Bone marrow (tissue), 2 donors: ENCODE measurements around the gene ACTL10.
"Not testable (repeated sequence)": the region's sequence is repeated elsewhere in the genome, so short reads cannot be mapped to it uniquely, and the experiment has no call there.

Experiments
- DNase-seq, 2 donors: peaks; one replicate each; lab custom pipeline; 2025; lab: John Stamatoyannopoulos, UW

Gene ACTL10

GRCh38 chr20:33666293-33667244 is at the start of gene ACTL10:
ACTL10 (plus strand) TSS chr20:33666943; CDS start chr20:33667498, 555 bp downstream.
- DNase-seq: peak; percentile 80 to 93

GRCh38 chr20:33621717-33622400 is 44.9 kb upstream of the ACTL10 start:
- no peak for DNase-seq

GRCh38 chr20:33622705-33623365 is 43.9 kb upstream of the ACTL10 start:
- no peak for DNase-seq

GRCh38 chr20:33624399-33624798 is 42.3 kb upstream of the ACTL10 start:
- no peak for DNase-seq

GRCh38 chr20:33626190-33626589 is 40.6 kb upstream of the ACTL10 start:
- no peak for DNase-seq

GRCh38 chr20:33627577-33628216 is 39.0 kb upstream of the ACTL10 start:
- no peak for DNase-seq

GRCh38 chr20:33629533-33629932 is 37.2 kb upstream of the ACTL10 start:
- no peak for DNase-seq

GRCh38 chr20:33629979-33630378 is 36.8 kb upstream of the ACTL10 start:
- DNase-seq: no peak

- DNase-seq: no peak
These were observed 36.2 kb upstream of the ACTL10 start for GRCh38 chr20:33630507-33630906.

GRCh38 chr20:33631910-33632309 is 34.8 kb upstream of the ACTL10 start:
- DNase-seq: not testable (repeated sequence)

- DNase-seq: no peak
These were observed 31.4 kb upstream of the ACTL10 start for GRCh38 chr20:33635341-33635740.

GRCh38 chr20:33636776-33637175 is 30.0 kb upstream of the ACTL10 start:
- DNase-seq: no peak

- no peak for DNase-seq
These were observed 26.5 kb upstream of the ACTL10 start for GRCh38 chr20:33640287-33640686.

- no peak for DNase-seq
These were observed 22.3 kb upstream of the ACTL10 start for GRCh38 chr20:33644313-33645071.

GRCh38 chr20:33645072-33645358 is 21.7 kb upstream of the ACTL10 start:
- no peak for DNase-seq

- DNase-seq: no peak
These were observed 21.3 kb upstream of the ACTL10 start for GRCh38 chr20:33645396-33645795.

GRCh38 chr20:33646191-33646590 is 20.6 kb upstream of the ACTL10 start:
- no peak for DNase-seq

GRCh38 chr20:33646959-33647602 is 19.7 kb upstream of the ACTL10 start:
- not testable (repeated sequence) for DNase-seq

- DNase-seq: no peak
These were observed 18.9 kb upstream of the ACTL10 start for GRCh38 chr20:33647603-33648395.

- DNase-seq: no peak
These were observed 18.2 kb upstream of the ACTL10 start for GRCh38 chr20:33648396-33649004.
